DOHH2 (cell line): ENCODE data around the gene NFE2L1.

Experiments used
- CTCF ChIP-seq: fragments of 200-600 bp; sonication (generic); IDR thresholded peaks from one replicate; pipeline ENCODE4 v1.5.1; 2014; ENCODE audit warnings: antibody characterized with exemption, mild to moderate bottlenecking, low read depth, low read length; ENCODE audit not compliant: poor library complexity, severe bottlenecking
- EZH2phosphoT487 ChIP-seq: fragments of 200-600 bp; sonication (generic); IDR thresholded peaks from 2 replicates; pipeline ENCODE4 v1.6.1; 2017; ENCODE audit warnings: borderline replicate concordance, mild to moderate bottlenecking, antibody characterized with exemption, low read length, moderate library complexity, mixed read lengths

GRCh38 chr17:48066192-48066591, 18.0 kb downstream of the NFE2L1 start:
- TF ChIP-seq CTCF (no peak), EZH2phosphoT487 (no peak)
